Measurements from ENCODE around the gene EPHA8. TPM values are rescaled to one million over a fixed set of nuclear protein-coding genes. Genes with fewer than 3 reads are reported as not detected.

Gene EPHA8
- polyA plus RNA-seq, 1 experiment = not detected

DNA sequence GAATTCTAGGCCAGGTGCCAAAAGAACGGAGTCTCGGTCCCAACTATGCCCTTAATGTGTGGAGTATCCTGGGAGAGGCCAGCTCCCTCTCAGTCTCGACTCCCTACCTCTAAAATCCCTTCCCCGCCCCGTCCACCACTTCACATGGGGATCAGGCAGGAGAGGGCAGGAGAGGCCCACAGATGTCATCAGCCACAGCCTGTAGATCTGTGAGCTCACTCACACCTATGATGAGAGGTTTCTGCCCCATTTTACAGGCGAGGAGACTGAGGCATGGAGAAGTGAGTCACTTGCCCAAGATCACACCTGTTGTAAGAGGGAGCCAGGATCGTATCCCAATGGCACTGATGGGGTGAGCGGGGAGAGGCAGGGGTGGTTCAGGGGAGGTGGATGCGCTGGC is 20.4 kb upstream of the EPHA8 start:
- ChIA-PET POLR2A (no interaction called here), CTCF (no interaction called here)
- Histone ChIP-seq H3K4me3 (ENCODE audit: low read depth, low read length) (no peak overlapping the region), H3K27me3 (ENCODE audit: control insufficient read depth, insufficient read depth, low read length) (peaks cover 5% of the 10 kb centered on the region), H3K36me3 (ENCODE audit: control insufficient read depth, insufficient read depth, low read length) (no peaks in the 10 kb centered on the region)
- no peak for DNase-seq (ENCODE audit: low read depth)
- TF ChIP-seq, protein P1, sequence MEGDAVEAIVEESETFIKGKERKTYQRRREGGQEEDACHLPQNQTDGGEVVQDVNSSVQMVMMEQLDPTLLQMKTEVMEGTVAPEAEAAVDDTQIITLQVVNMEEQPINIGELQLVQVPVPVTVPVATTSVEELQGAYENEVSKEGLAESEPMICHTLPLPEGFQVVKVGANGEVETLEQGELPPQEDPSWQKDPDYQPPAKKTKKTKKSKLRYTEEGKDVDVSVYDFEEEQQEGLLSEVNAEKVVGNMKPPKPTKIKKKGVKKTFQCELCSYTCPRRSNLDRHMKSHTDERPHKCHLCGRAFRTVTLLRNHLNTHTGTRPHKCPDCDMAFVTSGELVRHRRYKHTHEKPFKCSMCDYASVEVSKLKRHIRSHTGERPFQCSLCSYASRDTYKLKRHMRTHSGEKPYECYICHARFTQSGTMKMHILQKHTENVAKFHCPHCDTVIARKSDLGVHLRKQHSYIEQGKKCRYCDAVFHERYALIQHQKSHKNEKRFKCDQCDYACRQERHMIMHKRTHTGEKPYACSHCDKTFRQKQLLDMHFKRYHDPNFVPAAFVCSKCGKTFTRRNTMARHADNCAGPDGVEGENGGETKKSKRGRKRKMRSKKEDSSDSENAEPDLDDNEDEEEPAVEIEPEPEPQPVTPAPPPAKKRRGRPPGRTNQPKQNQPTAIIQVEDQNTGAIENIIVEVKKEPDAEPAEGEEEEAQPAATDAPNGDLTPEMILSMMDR (IDR thresholded peaks at IDR 0.05; ENCODE audit: insufficient read depth, low read depth, low read length) = no peak

DNA sequence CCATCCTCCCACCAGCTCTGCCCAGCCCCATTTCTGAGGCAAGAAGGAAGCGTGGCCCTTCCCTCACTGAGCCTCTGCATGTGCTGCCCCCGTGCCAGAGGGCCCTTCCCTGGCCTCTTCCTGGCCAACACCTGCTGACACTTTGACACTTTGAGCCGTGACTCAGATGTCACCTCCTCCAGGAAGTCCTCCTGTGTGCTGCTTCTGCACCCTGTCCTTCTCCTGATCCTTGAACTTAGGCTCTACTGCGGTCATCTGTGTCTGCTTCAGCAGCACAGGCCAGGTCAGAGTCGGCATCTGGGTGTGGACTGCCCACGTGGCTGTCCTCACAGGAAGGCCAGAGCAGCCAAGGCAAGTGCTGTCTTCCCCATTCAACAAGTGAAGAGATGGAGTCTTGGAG is 19.6 kb upstream of the EPHA8 start:
- ChIA-PET POLR2A (no interaction called here), CTCF (no interaction called here)
- no peak for DNase-seq (ENCODE audit: low read depth)
- Histone ChIP-seq H3K36me3 (ENCODE audit: control insufficient read depth, insufficient read depth, low read length) (no peaks in the 10 kb centered on the region), H3K27me3 (ENCODE audit: control insufficient read depth, insufficient read depth, low read length) (peaks cover 5% of the 10 kb centered on the region), H3K4me3 (ENCODE audit: low read depth, low read length) (no peak overlapping the region)
- TF ChIP-seq, protein P1 (IDR thresholded peaks at IDR 0.05; ENCODE audit: insufficient read depth, low read depth, low read length) = no peak

DNA sequence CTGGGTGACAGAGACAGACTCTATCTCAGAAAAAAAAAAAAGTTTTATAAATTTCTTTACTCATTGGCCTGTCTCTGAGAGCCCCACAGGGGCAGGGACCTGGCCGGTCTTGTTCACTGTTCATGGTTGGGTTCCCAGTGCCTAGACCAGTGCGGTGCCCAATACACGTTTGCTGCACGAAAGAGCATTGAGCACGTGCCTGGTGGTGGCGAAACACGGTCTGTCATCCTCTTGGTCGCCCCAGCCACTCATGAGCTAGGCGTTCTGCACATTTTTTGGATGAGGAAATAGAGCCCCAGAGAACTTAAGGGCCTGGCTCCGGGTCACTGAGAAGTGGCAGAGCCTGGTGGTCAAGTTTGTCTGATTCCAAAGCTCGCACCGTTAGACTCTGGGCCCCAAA is 18.7 kb upstream of the EPHA8 start:
- CTCF ChIA-PET = interaction anchor here (0.8 kb wide), 1 partner anchor 42 kb away, joined by 3 read pairs; no protein-coding TSS in a partner anchor
- H3K36me3 ChIP-seq (ENCODE audit: control insufficient read depth, insufficient read depth, low read length) = no peaks in the 10 kb centered on the region
- no peak for DNase-seq (ENCODE audit: low read depth)
- no peak overlapping the region for H3K4me3 ChIP-seq (ENCODE audit: low read depth, low read length)
- POLR2A ChIA-PET = no interaction called here
- H3K27me3 ChIP-seq (ENCODE audit: control insufficient read depth, insufficient read depth, low read length) = peaks cover 5% of the 10 kb centered on the region
- TF ChIP-seq, protein P1 (IDR thresholded peaks at IDR 0.05; ENCODE audit: insufficient read depth, low read depth, low read length) = no peak

DNA sequence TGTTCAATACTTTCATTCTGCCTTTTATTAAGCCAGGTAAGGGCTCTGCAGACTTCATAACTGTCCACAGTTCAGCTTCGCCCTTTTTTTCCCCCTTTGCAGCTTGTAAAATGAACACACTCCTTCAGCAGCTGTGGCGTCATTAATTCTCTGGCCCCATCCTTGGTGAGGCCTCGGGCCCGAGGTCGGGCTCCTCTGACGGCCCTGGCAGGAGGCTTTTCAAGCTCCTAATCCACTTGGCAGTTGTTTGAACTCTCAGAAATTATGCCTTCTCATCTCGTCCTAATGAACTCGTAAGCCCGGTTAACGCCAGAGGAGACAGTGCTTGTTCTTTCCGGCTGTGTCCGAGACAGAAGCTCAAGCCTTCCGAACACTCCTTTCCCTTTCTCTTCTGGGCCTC is 18.1 kb upstream of the EPHA8 start:
- CTCF ChIA-PET = interaction anchor here (0.8 to 1.4 kb wide), 2 partner anchors 10 to 41 kb away, joined by 3 read pairs; no protein-coding TSS in a partner anchor
- DNase-seq (ENCODE audit: low read depth) = no peak
- TF ChIP-seq, protein P1 (IDR thresholded peaks at IDR 0.05; ENCODE audit: insufficient read depth, low read depth, low read length) = no peak
- POLR2A ChIA-PET = no interaction called here
- no peak overlapping the region for H3K4me3 ChIP-seq (ENCODE audit: low read depth, low read length)
- no peaks in the 10 kb centered on the region for H3K36me3 ChIP-seq (ENCODE audit: control insufficient read depth, insufficient read depth, low read length)
- H3K27me3 ChIP-seq (ENCODE audit: control insufficient read depth, insufficient read depth, low read length) = peaks cover 5% of the 10 kb centered on the region

DNA sequence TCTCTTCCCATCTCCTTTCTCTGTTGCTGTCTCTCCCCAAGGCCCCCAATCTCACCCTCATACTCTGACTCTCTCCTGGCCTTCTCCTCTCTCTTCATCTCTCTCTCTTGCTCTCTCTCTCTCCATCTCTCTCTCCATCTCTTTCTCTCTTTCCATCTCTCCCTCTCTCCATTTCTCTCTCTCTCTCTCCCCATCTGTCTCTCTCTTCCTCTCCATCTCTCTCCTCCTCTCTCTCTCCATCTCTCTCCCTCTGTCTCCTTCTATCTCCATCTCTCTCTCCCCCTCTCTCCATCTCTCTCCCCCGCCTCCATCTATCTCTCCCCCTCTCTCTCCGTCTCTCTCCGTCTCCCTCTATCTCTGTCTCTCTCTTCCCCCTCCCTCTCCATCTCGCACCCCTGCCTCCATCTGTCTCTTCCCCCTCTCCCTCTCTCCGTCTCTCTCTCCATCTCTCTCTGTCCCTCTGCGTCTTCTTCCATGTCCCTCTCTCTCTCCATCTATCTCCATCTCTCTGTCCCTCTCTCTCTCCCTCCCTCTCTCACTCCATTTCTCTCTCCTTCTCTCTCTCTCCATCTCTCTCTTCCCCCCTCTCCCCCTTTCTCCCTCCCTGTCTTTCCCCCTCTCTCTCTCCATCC is 16.0 kb upstream of the EPHA8 start:
- TF ChIP-seq, protein P1 (IDR thresholded peaks at IDR 0.05; ENCODE audit: insufficient read depth, low read depth, low read length) = no peak
- no peak for DNase-seq (ENCODE audit: low read depth)
- Histone ChIP-seq H3K27me3 (ENCODE audit: control insufficient read depth, insufficient read depth, low read length) (peaks cover 5% of the 10 kb centered on the region), H3K36me3 (ENCODE audit: control insufficient read depth, insufficient read depth, low read length) (no peaks in the 10 kb centered on the region), H3K4me3 (ENCODE audit: low read depth, low read length) (no peak overlapping the region)
- ChIA-PET CTCF (no interaction called here), POLR2A (interaction anchor here (0.7 kb wide), 1 partner anchor 67 kb away, joined by 3 read pairs; no protein-coding TSS in a partner anchor)
